Tibial artery (tissue), 4 donors: ENCODE measurements around the gene HDAC4.

Experiments used
- DNase-seq, 2 donors: peaks; one replicate each; pipeline ENCODE4 v3.0.0-alpha.2; 2019
- H3K27ac ChIP-seq, 2 donors: fragments of 200-600 bp; sonication (generic) in 1 of 2; 1 replicate in 1 of 2; 2 replicates in 1 of 2; pipeline ENCODE4 v1.5.1; 2018 to 2019; ENCODE audit warnings: mild to moderate bottlenecking in 1 of 2
- H3K27me3 ChIP-seq, 2 donors: fragments of 200-600 bp; sonication (generic) in 1 of 2; one replicate each; pipeline versions ENCODE4 v1.5.1 to v1.6.0; 2016 to 2019
- H3K36me3 ChIP-seq, 3 donors: fragments of 200-600 bp; sonication (generic) in 2 of 3; one replicate each; pipeline ENCODE4 v1.5.1; 2016 to 2019; ENCODE audit warnings: mild to moderate bottlenecking in 2 of 3
- H3K4me1 ChIP-seq, 4 donors: fragments of 200-600 bp; sonication (generic) in 2 of 4; 1 replicate in 3 of 4; 2 replicates in 1 of 4; pipeline ENCODE4 v1.5.1; 2016 to 2019
- H3K4me3 ChIP-seq, 2 donors: fragments of 200-600 bp; sonication (generic) in 1 of 2; 1 replicate in 1 of 2; 2 replicates in 1 of 2; pipeline ENCODE4 v1.5.1; 2018 to 2019; ENCODE audit warnings: mild to moderate bottlenecking in 2 of 2
- H3K9me3 ChIP-seq, 3 donors: fragments of 200-600 bp; sonication (generic) in 1 of 3; one replicate each; pipeline ENCODE4 v1.5.1; 2016 to 2019
- CTCF ChIP-seq, 2 experiments: fragments of 200-600 bp in 1 of 2; fragments of 450-650 bp in 1 of 2; IDR thresholded peaks; one replicate each; pipeline ENCODE4 v1.5.1; 2017 to 2019; ENCODE audit warnings: antibody characterized with exemption in 2 of 2, mild to moderate bottlenecking in 1 of 2, moderate library complexity in 1 of 2
- intact Hi-C: fragments of 100-400 bp; cut with DNase I; formaldehyde crosslinking; loops from one replicate; pipeline ENCODE4 v1.15.0; 2023; ENCODE audit warnings: low total_unique reads

The HDAC4 gene

GRCh38 chr2:239081046-239081445 is 319.8 kb downstream of the HDAC4 start:
- no peak overlapping the region for H3K4me3 ChIP-seq
- no peaks in the 10 kb centered on the region for H3K9me3 ChIP-seq
- H3K36me3 ChIP-seq, result peaks cover 4 to 74% (median 54%) of the 10 kb centered on the region in 3 donors
- TF ChIP-seq CTCF (IDR thresholded peaks at IDR 0.05), result no peak
- H3K27ac ChIP-seq, result no peak overlapping the region
- H3K4me1 ChIP-seq, result peaks cover 0 to 7% (median 6%) of the 10 kb centered on the region in 4 donors
- intact Hi-C loops, result no loop called here
- no peaks in the 10 kb centered on the region for H3K27me3 ChIP-seq
- no peak for DNase-seq

GRCh38 chr2:239079671-239080294 is 321.0 kb downstream of the HDAC4 start:
- Histone ChIP-seq H3K36me3 (peaks cover 4 to 82% (median 55%) of the 10 kb centered on the region in 3 donors), H3K27ac (no peak overlapping the region), H3K27me3 (no peaks in the 10 kb centered on the region), H3K9me3 (no peaks in the 10 kb centered on the region), H3K4me3 (no peak overlapping the region), H3K4me1 (peaks cover 0 to 13% (median 12%) of the 10 kb centered on the region in 4 donors)
- intact Hi-C loops, result no loop called here
- no peak for DNase-seq
- TF ChIP-seq CTCF (IDR thresholded peaks at IDR 0.05), result no peak

- intact Hi-C loops, result no loop called here
- no peaks in the 10 kb centered on the region for H3K9me3 ChIP-seq
These were observed 322.5 kb downstream of the HDAC4 start for GRCh38 chr2:239078128-239078924.

GRCh38 chr2:239077260-239077659 is 323.6 kb downstream of the HDAC4 start:
- TF ChIP-seq CTCF (IDR thresholded peaks at IDR 0.05), result no peak
- H3K27ac ChIP-seq, result peak overlapping the region in 1 of 2 donors; percentile 38
- H3K27me3 ChIP-seq, result no peaks in the 10 kb centered on the region
- peaks cover 0 to 13% (median 12%) of the 10 kb centered on the region in 4 donors for H3K4me1 ChIP-seq
- intact Hi-C loops, result no loop called here
- DNase-seq, result no peak
- H3K36me3 ChIP-seq, result peaks cover 2 to 83% (median 59%) of the 10 kb centered on the region in 3 donors
- no peaks in the 10 kb centered on the region for H3K9me3 ChIP-seq
- H3K4me3 ChIP-seq, result no peak overlapping the region

More at GRCh38 chr2:239078128-239078924, 322.5 kb downstream of the HDAC4 start:
- no peak overlapping the region for H3K4me3 ChIP-seq
- H3K27ac ChIP-seq, result no peak overlapping the region
- no peak for TF ChIP-seq CTCF (IDR thresholded peaks at IDR 0.05)
- H3K36me3 ChIP-seq, result peaks cover 0 to 83% (median 57%) of the 10 kb centered on the region in 3 donors
- no peaks in the 10 kb centered on the region for H3K27me3 ChIP-seq
- DNase-seq, result no peak
- peaks cover 0 to 13% (median 12%) of the 10 kb centered on the region in 4 donors for H3K4me1 ChIP-seq

GRCh38 chr2:239075918-239076758 is 324.7 kb downstream of the HDAC4 start:
- H3K4me1 ChIP-seq, result peaks cover 0 to 13% (median 12%) of the 10 kb centered on the region in 4 donors
- H3K4me3 ChIP-seq, result peak overlapping the region in 1 of 2 donors; percentile 20
- peaks cover 12 to 82% (median 67%) of the 10 kb centered on the region in 3 donors for H3K36me3 ChIP-seq
- peak overlapping the region; percentile 33 to 38 for H3K27ac ChIP-seq
- DNase-seq, result peak; percentile 46 to 91
- no peaks in the 10 kb centered on the region for H3K9me3 ChIP-seq
- TF ChIP-seq CTCF (IDR thresholded peaks at IDR 0.05), result no peak
- intact Hi-C loops, result no loop called here
- H3K27me3 ChIP-seq, result no peaks in the 10 kb centered on the region
